Fibroblast of the aortic adventitia (primary cell): Measurements from ENCODE around the gene FOXRED1. TPM values are rescaled to one million over a fixed set of nuclear protein-coding genes. Genes with fewer than 3 reads are reported as not detected.
A peak's percentile ranks its signal among the peaks of the same experiment; 100 is the strongest.

Source experiments
- DNase-seq: peaks from one replicate; pipeline ENCODE4 v3.0.0-alpha.2; 2010; ENCODE audit warnings: low read depth
- H3K4me3 ChIP-seq: 2 replicates; pipeline ENCODE4 v1.5.1; 2011; ENCODE audit warnings: low read depth, mild to moderate bottlenecking, control low read depth, low read length, moderate library complexity
- total RNA-seq: library from RNA; depleted of rRNA; stranded (reverse); fragments of >200 nt; gene quantifications from 2 replicates; pipeline ENCODE4 v1.2.3, GENCODE V29; 2012; ENCODE audit warnings: low replicate concordance
- TF ChIP-seq, protein P1 (sequence below): IDR thresholded peaks from 2 replicates; pipeline ENCODE4 v1.5.1; 2011; ENCODE audit warnings: mild to moderate bottlenecking, low read length, control low read depth, inconsistent platforms; ENCODE audit not compliant: insufficient read depth

The FOXRED1 gene
- total RNA-seq = 7.2 and 14.7 TPM in 2 replicates

DNA sequence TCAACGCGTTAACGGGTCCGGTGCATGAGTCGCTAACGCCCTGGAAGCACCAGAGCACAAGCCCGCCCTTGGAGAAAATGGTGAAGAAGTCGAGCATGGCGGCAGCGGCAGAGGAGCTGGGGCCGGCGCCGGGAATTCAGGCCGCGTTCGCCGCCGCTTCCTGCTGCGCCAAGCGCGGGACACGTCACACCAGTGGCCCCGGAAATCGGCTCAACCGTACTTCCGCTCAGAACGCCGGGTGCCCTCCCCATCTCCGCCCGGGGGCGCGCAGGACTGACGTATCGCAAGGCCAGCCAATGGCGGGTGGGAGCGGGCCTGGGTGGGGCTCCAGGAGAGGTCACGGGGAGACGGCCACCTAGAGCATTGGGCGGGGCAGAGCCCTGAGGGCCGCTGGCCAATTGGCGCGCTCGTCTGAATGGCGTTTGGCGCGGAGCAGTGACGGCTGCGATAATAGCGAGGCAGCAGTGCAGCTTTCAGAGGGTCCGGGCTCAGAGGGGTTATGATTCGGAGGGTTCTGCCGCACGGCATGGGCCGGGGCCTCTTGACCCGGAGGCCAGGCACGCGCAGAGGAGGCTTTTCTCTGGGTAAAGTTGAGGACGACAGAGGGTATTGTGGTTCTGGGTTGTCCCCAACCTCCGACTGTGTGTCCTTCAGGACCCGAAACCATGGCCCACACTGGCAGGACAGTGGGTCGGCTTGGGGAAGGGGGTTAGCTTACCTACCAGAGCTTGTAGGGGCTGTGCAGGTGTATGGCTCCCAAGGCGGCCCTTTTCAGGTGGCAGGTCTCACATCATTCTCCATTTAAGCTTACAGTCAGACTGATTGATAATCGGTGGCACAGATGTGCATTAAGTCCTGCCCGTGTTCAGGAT, at the start of gene FOXRED1, which contains the start of gene SRPRA:
TSS of gene FOXRED1 (plus strand) at position 447 of the 872 bp plus-strand sequence. CDS start at position 500, 53 bp downstream.
TSS of gene SRPRA (minus strand) at position 188 of the 872 bp plus-strand sequence. CDS start at position 97, 91 bp downstream.
- TF ChIP-seq, protein P1, sequence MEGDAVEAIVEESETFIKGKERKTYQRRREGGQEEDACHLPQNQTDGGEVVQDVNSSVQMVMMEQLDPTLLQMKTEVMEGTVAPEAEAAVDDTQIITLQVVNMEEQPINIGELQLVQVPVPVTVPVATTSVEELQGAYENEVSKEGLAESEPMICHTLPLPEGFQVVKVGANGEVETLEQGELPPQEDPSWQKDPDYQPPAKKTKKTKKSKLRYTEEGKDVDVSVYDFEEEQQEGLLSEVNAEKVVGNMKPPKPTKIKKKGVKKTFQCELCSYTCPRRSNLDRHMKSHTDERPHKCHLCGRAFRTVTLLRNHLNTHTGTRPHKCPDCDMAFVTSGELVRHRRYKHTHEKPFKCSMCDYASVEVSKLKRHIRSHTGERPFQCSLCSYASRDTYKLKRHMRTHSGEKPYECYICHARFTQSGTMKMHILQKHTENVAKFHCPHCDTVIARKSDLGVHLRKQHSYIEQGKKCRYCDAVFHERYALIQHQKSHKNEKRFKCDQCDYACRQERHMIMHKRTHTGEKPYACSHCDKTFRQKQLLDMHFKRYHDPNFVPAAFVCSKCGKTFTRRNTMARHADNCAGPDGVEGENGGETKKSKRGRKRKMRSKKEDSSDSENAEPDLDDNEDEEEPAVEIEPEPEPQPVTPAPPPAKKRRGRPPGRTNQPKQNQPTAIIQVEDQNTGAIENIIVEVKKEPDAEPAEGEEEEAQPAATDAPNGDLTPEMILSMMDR = no peak
- DNase-seq = peak; percentile 98
- H3K4me3 ChIP-seq = peak within 1 kb of the TSS; percentile 99

DNA sequence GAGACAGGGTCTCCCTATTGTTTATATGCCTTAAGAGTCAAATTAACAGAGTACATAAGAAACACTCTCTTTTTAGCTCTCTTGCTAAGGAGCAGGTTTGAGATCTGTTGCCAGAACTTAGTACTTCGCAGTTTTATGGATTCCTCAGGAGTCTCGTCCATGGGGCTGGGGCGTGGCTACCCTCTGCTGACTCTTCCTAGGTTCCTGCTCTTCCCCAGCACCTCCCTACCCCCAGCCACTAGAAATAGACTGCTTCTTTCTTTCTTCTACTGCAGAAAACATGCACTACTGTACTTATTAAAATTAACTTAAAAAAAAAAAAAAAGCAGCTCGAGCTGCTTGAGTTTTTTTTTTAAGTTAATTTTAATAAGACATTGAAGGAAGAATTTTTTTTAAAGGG, 49.4 kb upstream of the FOXRED1 start:
- no peak for DNase-seq
- TF ChIP-seq, protein P1 = no peak
- no peak overlapping the region for H3K4me3 ChIP-seq

DNA sequence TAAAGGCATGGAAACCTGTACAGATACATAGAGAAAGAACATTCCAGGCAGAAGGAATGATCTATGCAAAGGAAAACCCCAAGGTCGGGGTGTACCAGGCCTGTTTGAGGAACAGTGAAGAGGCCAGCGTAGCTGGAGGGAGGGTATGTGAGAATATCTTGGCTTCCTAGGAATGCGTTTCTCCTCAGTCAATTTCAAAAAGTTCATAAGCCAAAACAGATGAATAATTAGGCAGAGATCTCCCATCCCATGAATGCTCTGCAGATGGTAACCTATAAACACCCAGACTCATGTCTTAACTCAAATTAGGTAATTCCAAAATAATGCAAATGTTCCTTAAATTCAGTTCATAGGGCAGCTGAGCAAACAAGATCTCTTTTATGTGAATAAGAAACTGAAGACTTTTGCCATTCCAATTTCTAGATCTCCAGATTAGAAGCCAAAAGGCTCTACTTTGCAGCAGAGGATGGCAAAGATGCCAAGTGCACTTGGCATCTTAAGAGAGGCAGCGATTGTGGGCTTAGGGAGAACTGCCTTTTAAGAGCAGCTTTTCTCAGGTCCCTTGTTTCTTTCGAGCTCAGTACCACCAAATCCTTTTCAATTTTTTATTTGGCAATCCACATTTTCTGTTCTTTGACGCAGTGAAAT, 44.2 kb upstream of the FOXRED1 start:
- no peak for DNase-seq
- H3K4me3 ChIP-seq = no peak overlapping the region
- TF ChIP-seq, protein P1 = no peak

DNA sequence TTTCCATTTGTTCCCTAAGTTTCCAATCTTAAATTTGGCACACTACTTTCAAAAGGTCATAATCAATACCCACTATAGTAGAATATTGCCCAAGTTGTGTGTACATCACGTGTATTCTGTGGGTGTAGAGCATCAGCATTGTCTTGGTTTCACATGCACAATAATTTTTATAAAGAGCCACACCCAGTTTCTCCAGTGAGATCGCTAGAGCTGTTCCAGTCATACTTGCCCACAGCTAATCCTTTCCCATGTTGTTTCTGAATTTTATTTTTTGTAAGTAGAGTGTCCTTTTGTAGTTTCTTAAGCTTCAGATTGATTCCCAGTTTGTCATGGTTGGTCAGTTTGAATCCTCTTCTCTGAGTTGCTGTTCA, 43.7 kb upstream of the FOXRED1 start:
- no peak overlapping the region for H3K4me3 ChIP-seq
- no peak for DNase-seq
- TF ChIP-seq, protein P1 = no peak

DNA sequence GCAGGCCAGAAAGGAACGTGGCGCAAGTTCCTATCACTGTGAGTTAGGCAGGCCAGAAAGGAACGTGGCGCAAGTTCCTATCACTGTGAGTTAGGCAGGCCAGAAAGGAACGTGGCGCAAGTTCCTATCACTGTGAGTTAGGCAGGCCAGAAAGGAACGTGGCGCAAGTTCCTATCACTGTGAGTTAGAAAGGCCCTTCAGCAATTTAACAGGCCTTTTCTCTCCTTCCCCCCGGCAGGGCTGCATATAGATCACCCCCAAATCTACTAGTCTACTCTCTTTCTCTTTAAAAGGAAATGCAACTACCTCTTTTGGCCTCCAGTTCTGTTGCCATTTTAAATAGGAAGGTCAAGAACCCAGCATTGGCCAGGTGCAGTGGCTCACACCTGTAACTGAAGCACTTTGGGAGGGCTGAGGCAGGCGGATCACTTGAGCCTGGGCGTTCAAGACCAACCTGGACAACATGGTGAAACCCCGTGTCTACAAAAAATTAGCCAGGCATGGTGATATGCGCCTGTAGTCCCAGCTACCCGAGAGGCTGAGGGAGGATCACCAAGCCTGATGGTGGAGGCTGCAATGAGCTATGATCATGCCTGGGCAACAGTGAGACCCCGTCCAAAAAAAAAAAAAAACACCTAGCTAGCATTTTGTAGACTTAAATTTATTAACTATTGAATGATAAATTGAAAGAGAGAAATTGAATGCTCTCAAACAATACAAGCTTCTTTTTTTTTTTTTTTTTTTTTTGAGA, 42.4 kb upstream of the FOXRED1 start:
- no peak overlapping the region for H3K4me3 ChIP-seq
- no peak for DNase-seq
- TF ChIP-seq, protein P1 = no peak

DNA sequence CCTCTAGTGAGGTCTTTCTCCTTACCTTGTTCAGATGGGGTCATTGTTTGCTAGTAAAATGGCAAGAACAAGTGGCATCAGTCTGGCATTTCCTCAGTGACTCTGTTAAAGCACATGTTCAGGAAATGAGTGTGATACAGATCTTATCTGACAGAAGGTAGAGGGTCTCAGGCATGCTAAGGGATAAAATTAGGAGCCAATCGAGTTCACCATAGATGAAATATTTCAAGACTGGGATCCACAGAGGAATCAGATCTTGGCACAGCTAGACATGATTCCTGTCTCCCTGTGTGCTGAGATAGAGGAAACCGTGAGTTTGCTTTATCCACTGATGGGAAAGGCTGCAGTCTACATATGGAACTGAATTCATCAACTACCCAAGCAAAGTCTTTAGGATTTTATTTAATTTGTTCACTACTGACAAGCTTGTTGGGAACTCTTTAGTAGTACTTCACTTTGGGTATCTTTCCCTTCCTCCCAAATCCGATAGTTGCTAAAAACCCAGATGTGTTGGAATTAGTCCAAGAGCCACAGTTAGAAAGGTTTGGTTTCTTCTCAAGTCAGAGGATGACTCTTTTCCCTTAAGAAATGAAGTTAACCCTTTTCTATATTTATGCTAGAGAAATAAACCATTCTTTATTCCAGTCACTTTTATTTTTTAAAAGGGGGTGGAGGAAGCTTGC, 39.0 kb upstream of the FOXRED1 start:
- peak; percentile 64 for DNase-seq
- H3K4me3 ChIP-seq = no peak overlapping the region
- TF ChIP-seq, protein P1 = no peak
